Upper lobe of right lung (tissue), 1 donor: ENCODE data around the gene ZNF277. TPM values are rescaled to one million over a fixed set of nuclear protein-coding genes. Genes with fewer than 3 reads are reported as not detected.

Experiments
- ATAC-seq: fragments of 200-7000 bp; cut with Tn5 transposase; one replicate; pipeline ENCODE4 v1.9.1; 2020; ENCODE audit warnings: mild to moderate bottlenecking, moderate library complexity
- DNase-seq: peaks from one replicate; pipeline ENCODE4 v3.0.0-alpha.2; 2020
- H3K27ac ChIP-seq: fragments of 200-600 bp; one replicate; pipeline ENCODE4 v1.8.0; 2022
- H3K27me3 ChIP-seq: fragments of 200-600 bp; one replicate; pipeline ENCODE4 v1.8.0; 2022; ENCODE audit warnings: mild to moderate bottlenecking
- H3K36me3 ChIP-seq: fragments of 200-600 bp; one replicate; pipeline ENCODE4 v1.8.0; 2022
- H3K4me1 ChIP-seq: fragments of 200-600 bp; one replicate; pipeline ENCODE4 v1.8.0; 2022
- H3K4me3 ChIP-seq: fragments of 200-600 bp; one replicate; pipeline ENCODE4 v1.8.0; 2022; ENCODE audit warnings: mild to moderate bottlenecking
- H3K9me3 ChIP-seq: fragments of 200-600 bp; one replicate; pipeline ENCODE4 v1.8.0; 2022
- intact Hi-C: fragments of 100-400 bp; cut with DNase I; formaldehyde crosslinking; loops from one replicate; pipeline ENCODE4 v1.11.0; 2022
- total RNA-seq: library from RNA; stranded (reverse); fragmentation: NEBNext Ultra II Directional; extraction: Animal tissue kit (Norgen Biotek cat#: 25700); gene quantifications from one replicate; pipeline ENCODE4 v1.2.1, GENCODE V29; 2021
- TF ChIP-seq, protein P1 (sequence below): fragments of 200-600 bp; IDR thresholded peaks from one replicate; pipeline ENCODE4 v1.8.0; 2022; ENCODE audit warnings: antibody characterized with exemption
- donor health status: DM: no; HTN: yes; CAD: no; lungs with severe emphysema.

Gene ZNF277
- total RNA-seq, 1 donor from 2014 or later, result 31.0 TPM

DNA sequence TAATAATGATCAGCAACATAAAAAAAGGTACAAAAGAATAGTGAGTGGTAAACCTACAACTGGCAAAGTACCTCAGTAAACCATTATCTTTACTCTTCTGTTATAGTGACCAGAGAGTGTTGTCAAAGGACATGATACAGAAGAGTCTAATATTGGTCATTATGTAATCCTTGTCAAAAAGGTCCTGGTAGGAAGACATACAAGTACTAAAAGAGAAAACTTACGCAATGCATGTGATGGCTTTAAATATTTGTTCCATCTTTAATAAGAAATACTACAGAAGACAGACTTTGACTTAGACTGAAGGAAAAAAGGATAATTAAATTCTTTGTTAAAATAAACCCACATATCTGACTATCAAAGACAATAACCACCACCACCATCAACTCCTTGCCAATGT is 6.8 kb upstream of the ZNF277 start:
- H3K4me3 ChIP-seq, result no peak overlapping the region
- no peaks in the 10 kb centered on the region for H3K36me3 ChIP-seq
- ATAC-seq (no peak), DNase-seq (no peak)
- no peaks in the 10 kb centered on the region for H3K9me3 ChIP-seq
- peaks cover 17% of the 10 kb centered on the region for H3K4me1 ChIP-seq
- no peaks in the 10 kb centered on the region for H3K27me3 ChIP-seq
- H3K27ac ChIP-seq, result no peak overlapping the region
- intact Hi-C loops, result no loop called here
- TF ChIP-seq, protein P1, sequence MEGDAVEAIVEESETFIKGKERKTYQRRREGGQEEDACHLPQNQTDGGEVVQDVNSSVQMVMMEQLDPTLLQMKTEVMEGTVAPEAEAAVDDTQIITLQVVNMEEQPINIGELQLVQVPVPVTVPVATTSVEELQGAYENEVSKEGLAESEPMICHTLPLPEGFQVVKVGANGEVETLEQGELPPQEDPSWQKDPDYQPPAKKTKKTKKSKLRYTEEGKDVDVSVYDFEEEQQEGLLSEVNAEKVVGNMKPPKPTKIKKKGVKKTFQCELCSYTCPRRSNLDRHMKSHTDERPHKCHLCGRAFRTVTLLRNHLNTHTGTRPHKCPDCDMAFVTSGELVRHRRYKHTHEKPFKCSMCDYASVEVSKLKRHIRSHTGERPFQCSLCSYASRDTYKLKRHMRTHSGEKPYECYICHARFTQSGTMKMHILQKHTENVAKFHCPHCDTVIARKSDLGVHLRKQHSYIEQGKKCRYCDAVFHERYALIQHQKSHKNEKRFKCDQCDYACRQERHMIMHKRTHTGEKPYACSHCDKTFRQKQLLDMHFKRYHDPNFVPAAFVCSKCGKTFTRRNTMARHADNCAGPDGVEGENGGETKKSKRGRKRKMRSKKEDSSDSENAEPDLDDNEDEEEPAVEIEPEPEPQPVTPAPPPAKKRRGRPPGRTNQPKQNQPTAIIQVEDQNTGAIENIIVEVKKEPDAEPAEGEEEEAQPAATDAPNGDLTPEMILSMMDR, result no peak

DNA sequence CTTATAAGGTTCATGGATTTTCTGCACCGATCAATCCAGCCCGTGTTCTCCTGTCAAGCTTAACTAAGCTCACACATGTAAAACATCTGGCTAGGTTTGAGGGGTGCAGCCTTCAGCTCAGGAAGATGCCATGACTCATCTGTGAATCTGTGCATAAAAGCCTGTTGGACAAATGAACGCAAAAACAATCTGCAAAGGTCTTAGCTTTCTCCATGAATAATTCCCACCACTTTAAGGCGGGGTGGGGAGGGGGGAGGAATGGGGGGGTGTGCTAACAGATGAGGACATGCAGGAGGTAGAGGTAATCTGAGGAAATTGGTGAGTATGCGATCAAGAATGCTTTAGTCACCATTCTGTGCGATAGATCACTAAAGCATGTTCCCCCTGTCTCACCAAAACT is 5.1 kb upstream of the ZNF277 start:
- Histone ChIP-seq H3K4me3 (no peak overlapping the region), H3K9me3 (no peaks in the 10 kb centered on the region), H3K4me1 (peaks cover 17% of the 10 kb centered on the region), H3K27ac (no peak overlapping the region), H3K27me3 (no peaks in the 10 kb centered on the region), H3K36me3 (no peaks in the 10 kb centered on the region)
- intact Hi-C loops, result no loop called here
- no peak for DNase-seq
- ATAC-seq, result no peak
- TF ChIP-seq, protein P1, result no peak

DNA sequence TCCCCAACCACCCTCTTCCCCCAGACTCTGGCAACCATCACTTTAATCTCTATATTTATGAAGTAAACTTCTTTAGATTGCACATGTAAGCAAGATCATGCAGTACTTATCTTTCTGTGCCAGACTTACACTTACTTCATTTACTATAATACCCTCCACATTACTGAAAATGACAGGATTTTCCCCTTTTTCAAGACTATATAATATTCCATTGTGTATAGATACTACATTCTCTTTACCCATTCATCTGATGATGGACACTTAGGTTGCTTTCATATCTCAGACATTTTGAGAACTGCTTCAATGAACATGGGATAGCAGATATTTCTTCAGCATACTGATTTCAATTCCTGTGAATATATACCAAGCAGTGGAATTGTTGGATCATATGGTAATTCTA is 4.7 kb upstream of the ZNF277 start:
- H3K9me3 ChIP-seq, result no peaks in the 10 kb centered on the region
- H3K4me1 ChIP-seq, result peaks cover 17% of the 10 kb centered on the region
- H3K27ac ChIP-seq, result no peak overlapping the region
- intact Hi-C loops, result no loop called here
- ATAC-seq (no peak), DNase-seq (no peak)
- H3K27me3 ChIP-seq, result no peaks in the 10 kb centered on the region
- H3K4me3 ChIP-seq, result no peak overlapping the region
- H3K36me3 ChIP-seq, result no peaks in the 10 kb centered on the region
- TF ChIP-seq, protein P1, result no peak

DNA sequence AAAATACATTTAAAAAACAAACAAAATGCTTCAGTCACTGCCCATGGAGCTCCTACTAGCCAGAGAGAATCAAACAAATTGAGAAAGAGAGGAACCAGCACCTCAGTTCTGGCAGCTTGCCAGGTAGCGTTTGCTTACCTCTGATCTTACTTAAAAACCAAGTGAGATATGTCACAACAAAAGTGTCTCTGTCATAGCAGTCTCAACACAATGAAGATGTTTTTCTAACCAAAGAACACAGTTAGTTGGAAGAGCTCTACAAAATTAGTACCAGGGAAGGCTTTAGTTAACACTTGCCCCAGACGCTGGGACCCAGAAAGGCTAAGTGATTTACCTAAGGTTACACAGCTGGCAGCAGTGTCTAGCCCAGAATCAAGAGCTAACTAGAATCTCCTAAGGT is 3.7 kb upstream of the ZNF277 start:
- intact Hi-C loops, result no loop called here
- Histone ChIP-seq H3K27me3 (no peaks in the 10 kb centered on the region), H3K4me1 (peaks cover 22% of the 10 kb centered on the region), H3K27ac (no peak overlapping the region), H3K9me3 (no peaks in the 10 kb centered on the region), H3K36me3 (no peaks in the 10 kb centered on the region), H3K4me3 (peak overlapping the region; percentile 90)
- no peak for DNase-seq
- TF ChIP-seq, protein P1, result no peak
- no peak for ATAC-seq

DNA sequence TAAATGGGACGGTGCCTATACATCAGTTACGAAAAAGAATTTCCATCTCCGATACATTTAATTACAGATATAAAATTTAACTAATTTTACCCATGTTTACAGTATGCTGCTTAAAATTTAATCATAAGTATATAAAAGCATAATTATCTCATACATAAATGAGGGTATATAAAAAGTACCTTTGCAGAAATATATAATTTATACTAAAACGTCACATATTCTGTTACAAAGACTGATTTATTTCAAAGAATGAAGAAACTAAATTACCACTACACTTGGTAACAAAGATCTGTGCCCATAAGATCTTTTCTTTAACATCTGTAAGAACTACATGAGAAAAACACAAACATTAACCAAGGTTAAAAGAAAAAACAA is 3.1 kb upstream of the ZNF277 start:
- no peak overlapping the region for H3K27ac ChIP-seq
- ATAC-seq (no peak), DNase-seq (no peak)
- H3K4me3 ChIP-seq, result peak overlapping the region; percentile 90
- H3K4me1 ChIP-seq, result peaks cover 25% of the 10 kb centered on the region
- no peaks in the 10 kb centered on the region for H3K27me3 ChIP-seq
- H3K36me3 ChIP-seq, result no peaks in the 10 kb centered on the region
- intact Hi-C loops, result no loop called here
- TF ChIP-seq, protein P1, result no peak
- no peaks in the 10 kb centered on the region for H3K9me3 ChIP-seq
